ENCODE results near the gene SMTNL2. TPM values are rescaled to one million over a fixed set of nuclear protein-coding genes. Genes with fewer than 3 reads are reported as not detected.

SMTNL2 gene
- total RNA-seq, 1 donor = not detected

GRCh38 chr17:4560837-4561256 lies 23.5 kb upstream of the SMTNL2 start:
- DNase-seq (ENCODE audit: low read depth) = no peak
- H3K4me3 ChIP-seq (ENCODE audit: low read depth, low read length) = no peak overlapping the region
- peak; percentile 15 for TF ChIP-seq CTCF (IDR thresholded peaks at IDR 0.05; ENCODE audit: insufficient read depth, low read depth, low read length)

- H3K4me3 ChIP-seq (ENCODE audit: low read depth, low read length) = no peak overlapping the region
- TF ChIP-seq CTCF (IDR thresholded peaks at IDR 0.05; ENCODE audit: insufficient read depth, low read depth, low read length) = no peak
- DNase-seq (ENCODE audit: low read depth) = no peak
These were observed 22.0 kb upstream of the SMTNL2 start for GRCh38 chr17:4562015-4562969.

GRCh38 chr17:4565209-4566141 lies 18.9 kb upstream of the SMTNL2 start:
- peak; percentile 92 for TF ChIP-seq CTCF (IDR thresholded peaks at IDR 0.05; ENCODE audit: insufficient read depth, low read depth, low read length)
- no peak overlapping the region for H3K4me3 ChIP-seq (ENCODE audit: low read depth, low read length)
- peak; percentile 72 for DNase-seq (ENCODE audit: low read depth)

GRCh38 chr17:4566785-4567184 lies 17.5 kb upstream of the SMTNL2 start:
- peak; percentile 82 for TF ChIP-seq CTCF (IDR thresholded peaks at IDR 0.05; ENCODE audit: insufficient read depth, low read depth, low read length)
- peak; percentile 51 for DNase-seq (ENCODE audit: low read depth)
- no peak overlapping the region for H3K4me3 ChIP-seq (ENCODE audit: low read depth, low read length)

GRCh38 chr17:4569591-4569990 lies 14.7 kb upstream of the SMTNL2 start:
- H3K4me3 ChIP-seq (ENCODE audit: low read depth, low read length) = no peak overlapping the region
- no peak for DNase-seq (ENCODE audit: low read depth)
- TF ChIP-seq CTCF (IDR thresholded peaks at IDR 0.05; ENCODE audit: insufficient read depth, low read depth, low read length) = no peak

- no peak for DNase-seq (ENCODE audit: low read depth)
- no peak for TF ChIP-seq CTCF (IDR thresholded peaks at IDR 0.05; ENCODE audit: insufficient read depth, low read depth, low read length)
These were observed 12.2 kb upstream of the SMTNL2 start for GRCh38 chr17:4572131-4572530.

More at GRCh38 chr17:4572131-4572530, 12.2 kb upstream of the SMTNL2 start:
- no peak overlapping the region for H3K4me3 ChIP-seq (ENCODE audit: low read depth, low read length)
